HK-2 (cell line): ENCODE data around the gene ZRANB2.

Source experiments
- DNase-seq: peaks from one replicate; pipeline ENCODE4 v3.0.0-alpha.2; 2018; ENCODE audit not compliant: unreplicated experiment

Gene ZRANB2

DNA sequence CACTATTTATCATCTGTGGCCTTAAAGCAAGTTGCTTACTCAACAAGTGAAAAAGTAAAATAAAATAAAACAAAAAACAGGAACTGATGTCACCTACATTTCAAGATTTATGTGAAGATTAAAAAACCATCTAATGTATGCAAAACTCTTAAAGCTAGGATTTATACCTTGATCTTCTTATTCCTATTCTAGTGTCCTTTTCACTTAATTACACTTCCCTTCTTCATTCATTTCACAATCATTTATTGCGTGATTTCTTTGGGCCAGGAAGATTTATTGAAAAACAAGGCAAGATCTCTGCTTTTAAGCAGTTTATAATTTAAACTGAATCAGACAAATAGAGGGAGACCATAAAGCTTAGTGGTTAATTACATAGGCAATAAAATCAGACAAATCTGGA is 51.9 kb downstream of the ZRANB2 start:
- DNase-seq = no peak

DNA sequence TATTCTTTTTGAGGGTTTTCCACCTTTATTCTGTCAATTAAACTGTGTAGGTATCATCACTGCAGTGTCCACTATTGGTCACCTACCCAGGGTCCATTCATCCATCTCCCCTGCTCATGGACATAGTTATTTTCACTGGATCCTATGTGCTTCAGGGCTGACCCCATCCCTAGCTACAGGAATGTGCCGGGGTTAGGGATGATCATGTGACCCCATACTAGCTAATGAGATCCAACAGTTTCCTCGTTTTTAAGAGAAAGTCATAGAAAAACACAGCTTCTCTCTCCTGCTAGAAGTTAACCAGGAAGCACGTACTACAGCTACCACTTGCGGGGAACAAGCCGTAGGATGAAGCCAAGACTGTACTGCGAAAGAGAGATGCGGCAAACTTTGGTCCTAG is 52.8 kb downstream of the ZRANB2 start:
- no peak for DNase-seq

DNA sequence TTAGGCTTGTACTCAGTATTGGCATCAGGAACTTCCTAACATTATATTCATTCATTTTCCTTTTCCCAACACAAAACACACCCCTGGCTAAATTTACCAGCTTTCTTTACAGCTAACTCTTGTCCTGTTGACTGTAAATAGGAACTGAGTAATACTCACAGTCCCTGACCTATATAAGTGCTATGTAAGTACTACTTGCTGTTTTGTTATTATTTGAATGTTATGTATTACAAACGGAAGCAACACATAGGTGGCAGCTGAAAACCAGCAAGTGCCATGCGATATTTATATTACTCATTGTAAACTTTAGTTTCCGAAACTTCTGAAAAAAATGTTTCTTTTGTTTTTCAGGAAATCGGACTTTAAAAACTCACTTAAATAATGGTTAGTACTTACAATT is 54.7 kb downstream of the ZRANB2 start:
- no peak for DNase-seq

DNA sequence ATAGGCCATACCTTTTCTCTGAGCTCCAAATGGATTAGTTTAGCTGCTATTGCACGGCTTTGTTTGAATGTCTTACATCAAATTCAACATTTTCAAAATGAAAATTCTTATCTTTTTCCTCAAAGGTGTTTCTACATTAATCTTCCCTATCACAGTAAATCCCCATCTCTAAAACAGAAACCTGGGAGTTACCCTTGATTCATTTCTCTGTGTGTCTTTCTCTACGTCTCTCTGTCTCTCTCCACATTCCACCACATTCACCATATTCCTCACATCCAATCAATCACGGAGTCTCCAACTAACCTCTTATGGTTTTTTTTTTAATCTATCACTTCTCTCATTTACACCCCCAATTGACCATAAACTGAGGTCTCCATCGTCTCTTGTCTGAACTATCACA is 57.3 kb downstream of the ZRANB2 start:
- no peak for DNase-seq

DNA sequence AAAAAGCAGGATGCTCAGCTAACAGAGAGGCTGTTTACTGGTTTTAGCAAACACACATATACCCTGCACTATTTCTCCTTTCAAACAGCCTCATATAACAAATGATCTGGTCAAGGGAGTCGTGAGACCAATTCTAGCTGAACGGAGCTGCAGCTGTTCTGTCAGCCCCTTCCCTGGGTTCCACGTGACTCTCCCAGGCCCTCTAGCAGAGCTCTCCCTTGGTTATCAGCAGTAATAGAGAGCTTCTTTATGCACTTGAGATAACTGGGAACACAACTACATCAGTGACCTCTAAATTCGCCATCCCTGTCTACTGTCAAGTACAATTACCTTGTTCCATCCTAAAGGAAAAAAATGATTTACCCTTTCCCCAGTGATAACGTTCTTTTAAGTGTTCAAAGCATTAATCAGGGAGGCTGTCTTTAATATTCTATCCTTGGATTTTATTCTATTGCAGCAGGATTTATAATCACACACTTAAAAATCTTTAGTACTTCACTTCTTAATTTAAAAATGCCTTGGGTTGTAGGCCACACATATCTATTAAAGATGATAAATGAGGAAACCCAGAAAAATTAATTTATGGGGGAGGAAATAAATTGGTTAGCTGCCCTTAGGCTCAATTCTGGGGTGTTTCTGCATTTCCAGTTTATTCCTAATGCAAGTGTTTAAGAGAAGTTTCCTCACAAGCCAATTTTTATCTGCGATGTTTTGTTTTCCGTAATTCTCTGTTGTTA is 61.4 kb downstream of the ZRANB2 start:
- no peak for DNase-seq

DNA sequence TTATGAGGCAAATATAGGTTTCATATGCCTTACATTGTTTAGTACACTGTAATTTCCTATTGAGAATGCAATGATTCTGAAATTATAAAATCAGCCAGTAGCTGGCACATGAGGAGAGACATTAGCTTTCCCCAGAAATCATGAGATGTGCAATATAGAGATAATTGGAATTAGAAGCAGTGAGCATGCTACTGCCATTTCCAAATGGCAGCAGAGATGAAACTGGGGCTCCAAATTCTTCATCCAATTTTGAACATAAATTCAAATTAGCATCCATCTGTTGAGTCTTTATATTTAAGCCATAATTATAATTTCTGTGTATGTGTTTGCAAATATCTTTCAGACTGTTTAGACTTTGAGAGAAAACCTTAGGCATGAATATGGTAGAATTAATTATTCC is 62.0 kb downstream of the ZRANB2 start:
- no peak for DNase-seq

GRCh38 chr1:71015745-71016144 is 65.1 kb downstream of the ZRANB2 start:
- no peak for DNase-seq

- DNase-seq = no peak
Measured at GRCh38 chr1:71014178-71014579, 66.7 kb downstream of the ZRANB2 start.
